ENCODE results near the gene SLC25A22. TPM values are rescaled to one million over a fixed set of nuclear protein-coding genes. Genes with fewer than 3 reads are reported as not detected.

Gene SLC25A22
- total and polyA plus RNA-seq, 10 of the 15 experiments (the other 5 are each of a cell fraction or from before 2014, with no cell fraction given): 0.27 to 27.0 (median 8.2) TPM

- no peak overlapping the region for H3K27ac ChIP-seq (ENCODE audit: control insufficient read depth, insufficient read depth)
- no peak for TF ChIP-seq SPI1 (IDR thresholded peaks at IDR 0.05; ENCODE audit: borderline replicate concordance, insufficient read depth, low read depth, low read length)
- TF ChIP-seq, protein P1, sequence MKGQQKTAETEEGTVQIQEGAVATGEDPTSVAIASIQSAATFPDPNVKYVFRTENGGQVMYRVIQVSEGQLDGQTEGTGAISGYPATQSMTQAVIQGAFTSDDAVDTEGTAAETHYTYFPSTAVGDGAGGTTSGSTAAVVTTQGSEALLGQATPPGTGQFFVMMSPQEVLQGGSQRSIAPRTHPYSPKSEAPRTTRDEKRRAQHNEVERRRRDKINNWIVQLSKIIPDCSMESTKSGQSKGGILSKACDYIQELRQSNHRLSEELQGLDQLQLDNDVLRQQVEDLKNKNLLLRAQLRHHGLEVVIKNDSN (IDR thresholded peaks at IDR 0.05; ENCODE audit: borderline replicate concordance, extremely low read length, insufficient read depth, low read depth, low read length): peak; percentile 3
- DNase-seq (ENCODE audit: low read depth, low spot score): no peak
- H3K27me3 ChIP-seq (replicated peaks in 1 of 2; ENCODE audit: control insufficient read depth in 2 of 2, insufficient read depth in 2 of 2, low read length in 1 of 2): no peaks in the 10 kb centered on the region
- no peak for FAIRE-seq
- intact Hi-C loops (cut with micrococcal nuclease; ENCODE audit: unreplicated experiment): no loop called here
- H4K20me1 ChIP-seq (ENCODE audit: control insufficient read depth, insufficient read depth): no peaks in the 10 kb centered on the region
- CTCF ChIA-PET: no interaction called here
- H3K4me1 ChIP-seq (ENCODE audit: control insufficient read depth, insufficient read depth, low read length): peaks cover 20% of the 10 kb centered on the region
- H3K9me3 ChIP-seq (replicated peaks; ENCODE audit: control insufficient read depth, insufficient read depth, low read length): no peaks in the 10 kb centered on the region
- peaks cover 30% of the 10 kb centered on the region for H3K79me2 ChIP-seq (ENCODE audit: control insufficient read depth, insufficient read depth, low read length)
- H2AFZ ChIP-seq (ENCODE audit: control insufficient read depth, low read depth, low read length): no peak overlapping the region
- SMC1A ChIA-PET (ENCODE audit: uncharacterized antibody, unreplicated experiment): no interaction called here
- no TSS peak for BruUV-seq (replicated peaks)
- peaks cover 0 to 9% of the 10 kb centered on the region in 2 experiments; a peak in 2 of 4 replicates for H3K36me3 ChIP-seq (ENCODE audit: control insufficient read depth in 2 of 2, insufficient read depth in 2 of 2, low read length in 1 of 2)
- H3K4me2 ChIP-seq (ENCODE audit: control insufficient read depth, insufficient read depth): peak overlapping the region; percentile 77
- H3K4me3 ChIP-seq: no peak overlapping the region
- no peak for ATAC-seq
- in situ Hi-C loops (cut with MboI): no loop called here
- no peak overlapping the region for H3K9ac ChIP-seq (ENCODE audit: control insufficient read depth, insufficient read depth, low read length)
- WGBS (ENCODE audit: insufficient coverage, insufficient replicate concordance, low lambda C conversion rate, missing lambda C conversion rate): 87% methylated on average over 31 of the region's 31 CpGs
- RAD21 ChIA-PET (ENCODE audit: unreplicated experiment): interaction anchor here (0.6 kb wide), 1 partner anchor 108 kb away, joined by 3 read pairs; no protein-coding TSS in a partner anchor
- POLR2A ChIA-PET: no interaction called here
Measured at GRCh38 chr11:794013-794765, 3.9 kb downstream of the SLC25A22 start.

GRCh38 chr11:793556-793955 is 4.5 kb downstream of the SLC25A22 start:
- TF ChIP-seq ZNF217 (IDR thresholded peaks at IDR 0.05): no peak
- H3K4me2 ChIP-seq (ENCODE audit: control insufficient read depth, insufficient read depth): no peak overlapping the region
- H3K27me3 ChIP-seq (replicated peaks in 1 of 2; ENCODE audit: control insufficient read depth in 2 of 2, insufficient read depth in 2 of 2, low read length in 1 of 2): no peaks in the 10 kb centered on the region
- ChIA-PET SMC1A (ENCODE audit: uncharacterized antibody, unreplicated experiment) (no interaction called here), CTCF (no interaction called here), RAD21 (ENCODE audit: unreplicated experiment) (interaction anchor here (0.6 kb wide), 1 partner anchor 107 kb away, joined by 3 read pairs; no protein-coding TSS in a partner anchor), POLR2A (no interaction called here)
- H3K27ac ChIP-seq (ENCODE audit: control insufficient read depth, insufficient read depth): no peak overlapping the region
- H3K9me3 ChIP-seq (replicated peaks; ENCODE audit: control insufficient read depth, insufficient read depth, low read length): no peaks in the 10 kb centered on the region
- ATAC-seq (no peak), FAIRE-seq (no peak), DNase-seq (ENCODE audit: low read depth, low spot score) (no peak)
- peaks cover 22% of the 10 kb centered on the region for H3K4me1 ChIP-seq (ENCODE audit: control insufficient read depth, insufficient read depth, low read length)
- H4K20me1 ChIP-seq (ENCODE audit: control insufficient read depth, insufficient read depth): no peaks in the 10 kb centered on the region
- no peak overlapping the region for H3K9ac ChIP-seq (ENCODE audit: control insufficient read depth, insufficient read depth, low read length)
- no peak overlapping the region for H3K4me3 ChIP-seq
- BruUV-seq (replicated peaks): no TSS peak
- WGBS (ENCODE audit: insufficient coverage, insufficient replicate concordance, low lambda C conversion rate, missing lambda C conversion rate): 81% methylated on average over 7 of the region's 7 CpGs
- H3K36me3 ChIP-seq (ENCODE audit: control insufficient read depth in 2 of 2, insufficient read depth in 2 of 2, low read length in 1 of 2): peaks cover 0 to 9% of the 10 kb centered on the region in 2 experiments; a peak in 2 of 4 replicates
- in situ Hi-C loops (cut with MboI): no loop called here
- H2AFZ ChIP-seq (ENCODE audit: control insufficient read depth, low read depth, low read length): no peak overlapping the region
- H3K79me2 ChIP-seq (ENCODE audit: control insufficient read depth, insufficient read depth, low read length): peaks cover 30% of the 10 kb centered on the region
- intact Hi-C loops (cut with micrococcal nuclease; ENCODE audit: unreplicated experiment): no loop called here
